HG02571 (cell line): ENCODE measurements around the gene MED25.

Source experiments
- ATAC-seq: cut with Tn5 transposase; IDR thresholded peaks from one replicate; pipeline ENCODE4 v1.9.1; 2021; ENCODE audit warnings: mild to moderate bottlenecking, moderate library complexity; ENCODE audit not compliant: unreplicated experiment

The MED25 gene

DNA sequence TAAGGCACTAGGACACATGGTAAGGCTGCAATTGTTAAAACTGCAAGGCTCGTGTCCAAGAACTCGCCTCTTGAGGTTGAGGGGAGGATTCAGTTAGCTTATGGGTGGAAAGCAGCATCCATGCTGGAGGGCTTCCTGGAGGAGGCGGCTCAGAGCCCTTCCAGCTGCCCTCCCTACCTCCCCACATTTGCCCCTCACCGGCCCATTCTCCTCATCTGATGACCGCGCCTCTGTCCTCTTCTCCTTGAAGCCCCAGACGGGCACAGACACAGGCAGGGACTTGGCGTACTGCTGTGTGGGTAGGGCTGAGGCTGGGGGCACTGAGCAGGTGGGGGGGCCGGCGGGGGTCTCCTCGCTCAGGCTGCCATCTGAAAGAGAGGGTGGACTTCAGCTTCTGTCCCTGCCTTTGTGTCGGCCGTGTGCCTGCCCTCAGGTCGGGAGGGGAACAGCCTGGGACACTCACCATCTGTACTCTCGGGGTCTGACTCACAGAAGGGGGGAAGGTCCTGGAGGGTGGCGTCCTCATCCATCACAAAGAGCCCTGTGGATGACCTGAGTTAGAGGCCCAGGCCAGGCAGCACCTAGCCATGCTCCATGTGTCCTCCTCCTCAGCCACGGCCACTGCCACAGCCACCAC lies 53.4 kb downstream of the MED25 start:
- ATAC-seq = no peak

GRCh38 chr19:49872245-49873128 lies 54.4 kb downstream of the MED25 start:
- no peak for ATAC-seq

GRCh38 chr19:49873129-49873521 lies 55.0 kb downstream of the MED25 start:
- no peak for ATAC-seq

- ATAC-seq = no peak
These were observed 55.7 kb downstream of the MED25 start for GRCh38 chr19:49873834-49874233.

DNA sequence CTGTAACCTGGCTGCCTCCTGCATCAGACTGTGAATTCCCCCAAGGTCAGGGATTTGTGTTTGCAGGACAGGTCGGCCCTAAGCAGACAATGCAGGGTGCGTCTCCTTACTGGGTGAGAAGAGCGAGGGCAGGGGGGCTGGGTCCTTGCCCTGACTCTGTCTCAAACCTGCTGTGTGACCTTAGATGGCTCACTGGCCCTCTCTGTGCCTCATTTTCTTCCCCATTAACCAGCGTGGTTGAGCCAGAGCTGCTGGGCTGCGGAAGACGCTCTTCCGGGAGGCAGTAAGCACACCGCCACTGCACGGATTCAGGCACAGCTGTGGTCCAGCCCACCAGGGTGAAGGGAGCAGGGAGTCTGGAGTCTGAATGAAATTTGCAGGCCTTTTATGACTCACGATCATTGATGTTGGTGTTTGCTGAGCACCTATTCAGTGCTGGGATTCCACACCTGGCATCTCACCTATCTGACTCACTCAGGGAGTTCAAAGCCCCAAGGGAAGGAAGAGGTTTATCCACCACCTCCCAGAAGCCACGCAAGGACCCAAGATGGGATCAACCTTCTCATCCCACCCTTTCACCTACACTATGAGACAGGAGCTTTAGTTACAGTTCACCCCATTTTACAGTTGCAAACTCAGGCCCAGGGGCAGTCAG lies 56.5 kb downstream of the MED25 start:
- ATAC-seq = no peak

- no peak for ATAC-seq
These were observed 57.1 kb downstream of the MED25 start for GRCh38 chr19:49875177-49875576.

DNA sequence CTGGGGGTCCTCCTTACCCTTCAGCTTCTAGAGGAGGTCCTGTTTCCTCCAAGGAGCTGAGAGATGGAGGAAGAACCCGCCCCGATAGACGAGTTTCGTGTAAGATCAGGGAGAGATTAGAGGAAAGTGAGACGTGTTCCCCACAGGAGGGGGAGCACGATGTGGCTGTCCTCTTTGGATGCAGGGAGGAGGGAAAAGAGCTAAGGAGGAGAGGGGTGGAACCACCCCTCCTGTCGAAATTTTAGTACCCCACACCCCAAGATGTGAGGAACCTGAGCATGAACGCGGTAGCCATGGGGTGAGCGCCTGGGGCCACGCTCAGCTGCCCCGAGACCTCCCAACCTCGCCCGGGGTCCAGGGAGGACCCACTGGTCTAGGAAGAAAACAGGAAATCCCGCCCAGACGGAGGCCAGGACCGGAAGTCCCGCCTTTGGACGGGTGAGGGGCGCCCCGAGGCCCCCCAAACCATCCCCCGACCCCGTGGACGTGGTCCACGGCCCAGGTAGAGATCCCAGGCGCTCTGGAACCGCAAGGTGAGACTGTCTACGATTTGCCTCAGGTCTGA lies 57.9 kb downstream of the MED25 start:
- ATAC-seq = no peak

GRCh38 chr19:49876422-49877019 lies 58.4 kb downstream of the MED25 start:
- peak; percentile 40 for ATAC-seq

GRCh38 chr19:49877020-49877878 lies 59.2 kb downstream of the MED25 start, which contains the start of the genes AKT1S1 and TBC1D17:
TSS of gene AKT1S1 (minus strand) at chr19:49877355. CDS start at chr19:49873295, 4,060 bp downstream.
TSS of gene TBC1D17 (plus strand) at chr19:49877702. CDS start at chr19:49877724, 22 bp downstream.
- ATAC-seq = peak; percentile 55

DNA sequence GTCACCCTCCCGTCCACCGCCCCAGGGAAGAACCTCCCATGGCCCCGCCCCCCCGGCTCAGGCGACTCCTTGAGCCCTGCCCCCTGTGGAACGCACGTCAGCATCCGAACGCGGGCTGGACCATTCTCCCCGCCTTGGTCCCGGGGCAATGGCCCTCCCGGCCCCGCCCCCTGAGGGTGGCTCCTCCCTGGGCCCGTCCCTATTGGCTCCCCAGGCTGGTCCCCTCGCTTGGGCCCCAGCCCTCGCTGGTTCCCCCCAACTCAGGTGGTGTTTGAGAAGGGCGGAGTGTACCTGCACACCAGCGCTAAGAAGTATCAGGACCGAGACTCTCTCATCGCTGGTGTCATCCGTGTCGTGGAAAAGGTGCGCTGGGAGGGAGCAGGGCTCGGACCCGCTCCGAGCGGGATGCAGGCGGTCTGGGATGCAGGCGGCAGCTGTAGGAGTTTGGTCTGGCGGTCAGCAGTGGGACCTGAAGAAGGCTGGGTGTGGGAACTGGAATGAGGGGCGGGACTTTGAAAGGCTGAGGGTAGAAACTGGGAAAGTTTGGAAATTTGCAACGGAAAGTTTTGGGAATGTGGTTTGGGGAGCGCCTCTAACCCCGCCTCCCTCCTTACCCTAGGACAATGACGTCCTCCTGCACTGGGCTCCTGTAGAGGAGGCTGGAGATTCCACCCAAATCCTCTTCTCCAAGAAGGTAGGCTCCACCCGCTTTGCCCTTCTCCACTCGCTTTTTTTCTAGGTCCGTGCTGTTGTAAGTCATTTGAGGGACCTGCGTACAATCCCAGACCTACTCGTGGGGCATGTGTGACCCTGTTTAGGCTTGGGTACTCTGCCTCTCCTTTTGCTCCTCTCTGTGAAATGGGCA lies 60.0 kb downstream of the MED25 start:
- peak; percentile 39 for ATAC-seq

DNA sequence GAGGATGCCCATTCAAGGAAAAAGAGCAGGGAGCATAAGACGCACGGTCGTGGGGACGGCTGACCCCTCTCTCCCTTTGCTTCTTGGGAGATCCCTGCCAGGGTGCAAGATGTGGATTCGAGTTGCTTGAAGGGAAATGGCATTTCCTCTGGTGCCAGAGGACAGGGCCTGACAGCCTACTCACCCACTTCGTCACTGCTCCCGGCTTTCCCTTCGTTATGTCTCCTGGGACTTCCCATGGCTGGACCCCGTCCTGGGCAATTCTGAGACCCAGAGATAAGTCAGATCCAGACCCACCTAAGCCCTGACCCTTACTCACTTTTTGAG lies 60.6 kb downstream of the MED25 start:
- ATAC-seq = no peak

DNA sequence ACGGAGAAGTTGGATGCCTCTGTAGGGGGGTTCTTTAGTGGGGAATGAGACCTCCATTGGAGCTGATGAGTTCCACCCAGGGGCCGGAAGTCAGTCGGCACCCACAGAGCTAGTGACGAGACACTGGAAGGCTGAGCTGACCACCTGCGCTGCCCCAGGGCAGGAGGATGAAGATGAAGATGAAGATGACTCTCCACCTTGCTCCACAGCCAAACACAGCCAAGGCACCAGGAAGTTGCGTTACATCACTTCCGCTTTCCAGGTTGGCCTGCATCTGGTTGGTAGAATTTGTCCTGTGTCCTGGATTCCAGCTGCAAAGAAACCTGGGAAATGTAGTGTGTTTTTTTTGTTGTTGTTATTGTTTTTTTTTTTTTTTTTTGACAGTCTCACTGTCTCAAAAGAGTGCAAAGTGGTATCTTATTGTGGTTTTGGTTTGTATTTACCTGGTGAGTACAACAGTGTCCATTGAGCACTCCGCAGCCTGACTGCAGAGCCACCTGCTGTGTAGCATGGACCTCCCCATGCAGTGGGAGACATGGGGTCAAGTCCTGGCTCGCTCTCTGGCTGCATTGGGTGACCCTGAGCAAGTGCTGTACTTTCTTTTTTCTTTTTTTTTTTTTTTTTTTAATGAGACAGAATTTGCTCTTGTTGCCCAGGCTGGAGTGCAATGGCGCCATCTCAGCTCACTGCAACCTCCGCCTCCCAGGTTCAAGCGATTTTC lies 61.3 kb downstream of the MED25 start:
- no peak for ATAC-seq

DNA sequence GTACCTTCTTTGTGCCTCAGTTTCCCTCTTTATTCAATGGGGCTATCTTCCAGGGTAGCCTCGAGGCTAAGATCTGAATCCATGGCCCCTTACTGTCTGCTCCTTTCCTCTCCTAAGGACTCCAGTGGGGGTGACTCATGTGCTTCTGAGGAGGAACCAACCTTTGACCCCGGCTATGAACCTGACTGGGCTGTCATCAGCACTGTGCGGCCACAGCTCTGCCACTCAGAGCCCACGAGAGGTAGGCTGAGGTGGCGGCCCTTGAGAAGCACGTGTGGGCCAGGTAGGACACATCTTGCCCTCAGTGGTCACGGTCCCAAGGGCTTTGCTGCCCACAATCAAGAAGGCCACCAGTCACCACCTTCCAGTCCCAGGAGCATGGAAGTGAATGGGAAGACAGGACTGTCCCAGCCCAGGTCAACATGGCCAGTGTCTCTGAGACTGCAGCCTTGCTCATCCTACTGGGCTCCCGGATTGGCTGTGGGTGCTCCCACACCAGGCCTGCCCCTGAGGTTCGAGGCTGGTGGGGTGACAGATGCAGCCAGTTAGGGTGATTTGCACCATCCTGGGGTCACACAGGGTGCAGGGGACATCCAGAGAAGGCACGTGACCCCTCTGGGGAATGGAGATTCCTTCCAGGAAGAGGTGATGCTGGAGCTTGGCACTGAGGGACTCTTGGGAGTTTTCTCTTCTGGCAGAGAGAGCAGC lies 62.2 kb downstream of the MED25 start:
- no peak for ATAC-seq

- no peak for ATAC-seq
These were observed 63.1 kb downstream of the MED25 start for GRCh38 chr19:49881186-49881585.

GRCh38 chr19:49881672-49882394 lies 63.7 kb downstream of the MED25 start:
- ATAC-seq = no peak

DNA sequence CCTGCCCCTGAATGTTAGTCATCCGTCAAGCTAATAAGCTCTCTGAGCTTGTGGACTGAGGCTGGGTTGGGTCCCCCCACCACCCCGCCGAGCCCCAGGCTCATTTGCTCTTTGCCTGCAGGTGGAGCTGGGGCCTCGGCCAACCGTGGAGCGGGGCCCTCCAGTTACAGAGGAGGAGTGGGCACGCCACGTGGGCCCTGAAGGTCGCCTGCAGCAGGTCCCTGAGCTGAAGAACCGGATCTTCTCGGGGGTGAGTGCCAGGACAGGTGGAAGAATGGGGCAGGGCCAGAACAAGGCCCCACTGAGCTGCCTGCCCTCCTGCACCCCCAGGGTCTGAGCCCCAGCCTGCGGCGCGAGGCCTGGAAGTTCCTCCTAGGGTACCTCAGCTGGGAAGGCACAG lies 64.6 kb downstream of the MED25 start:
- ATAC-seq = no peak

GRCh38 chr19:49883094-49883493 lies 65.0 kb downstream of the MED25 start:
- ATAC-seq = no peak
